GM23338 (cell line): ENCODE measurements around the gene ANKRD40CL. TPM values are rescaled to one million over a fixed set of nuclear protein-coding genes. Genes with fewer than 3 reads are reported as not detected.

Experiments used
- ATAC-seq: fragments of 200-7000 bp; cut with Tn5 transposase; 3 replicates; pipeline ENCODE4 v1.9.1; 2020
- DNase-seq: peaks from one replicate; pipeline ENCODE4 v3.0.0-alpha.2; 2015; ENCODE audit warnings: low spot score
- H2AFZ ChIP-seq: fragments of 200-600 bp; sonication (generic); 2 replicates; pipeline ENCODE4 v1.8.0; 2016; ENCODE audit warnings: antibody characterized with exemption, mild to moderate bottlenecking, moderate library complexity
- H3F3A ChIP-seq: fragments of 200-600 bp; sonication (generic); replicated peaks from 2 replicates; pipeline ENCODE4 v1.8.0; 2017; ENCODE audit warnings: antibody characterized with exemption, mixed run types, low read depth
- H3K27ac ChIP-seq: fragments of 200-600 bp; sonication (generic); 2 replicates; pipeline ENCODE4 v1.6.1; 2016; ENCODE audit warnings: low read depth
- H3K27me3 ChIP-seq: fragments of 200-600 bp; sonication (generic); 2 replicates; pipeline ENCODE4 v1.8.0; 2016; ENCODE audit warnings: mild to moderate bottlenecking, mixed run types, moderate library complexity; ENCODE audit not compliant: insufficient read depth
- H3K36me3 ChIP-seq: fragments of 200-600 bp; sonication (generic); 2 replicates; pipeline ENCODE4 v1.8.0; 2016; ENCODE audit warnings: mild to moderate bottlenecking; ENCODE audit not compliant: insufficient read depth
- H3K4me1 ChIP-seq: fragments of 200-600 bp; sonication (generic); 2 replicates; pipeline ENCODE4 v1.8.0; 2016; ENCODE audit warnings: mild to moderate bottlenecking, moderate library complexity; ENCODE audit not compliant: insufficient read depth
- H3K4me2 ChIP-seq: fragments of 200-600 bp; sonication (generic); 2 replicates; pipeline ENCODE4 v1.7.1; 2017; ENCODE audit warnings: mixed run types
- H3K4me3 ChIP-seq: fragments of 200-600 bp; sonication (generic); 2 replicates; pipeline ENCODE4 v1.6.1; 2016; ENCODE audit warnings: mixed run types
- H3K79me2 ChIP-seq: fragments of 200-600 bp; sonication (generic); replicated peaks from 2 replicates; pipeline ENCODE4 v1.8.0; 2017; ENCODE audit warnings: mild to moderate bottlenecking; ENCODE audit not compliant: insufficient read depth
- H3K9me2 ChIP-seq: fragments of 200-600 bp; sonication (generic); 2 replicates; pipeline ENCODE4 v1.8.0; 2017; ENCODE audit not compliant: insufficient read depth
- H4K20me1 ChIP-seq: fragments of 200-600 bp; sonication (generic); replicated peaks from 2 replicates; pipeline ENCODE4 v1.8.0; 2017; ENCODE audit warnings: mild to moderate bottlenecking; ENCODE audit not compliant: insufficient read depth
- H3K27ac Mint-ChIP-seq: 2 replicates; pipeline ENCODE4 v1.8.0; 2020; ENCODE audit warnings: inconsistent platforms, mild to moderate bottlenecking, moderate library complexity, mixed read lengths
- H3K27me3 Mint-ChIP-seq: 3 replicates; pipeline ENCODE4 v1.8.0; 2022; ENCODE audit warnings: low read depth, mild to moderate bottlenecking, moderate library complexity, mixed read lengths, inconsistent platforms; ENCODE audit not compliant: insufficient read depth, poor library complexity
- H3K36me3 Mint-ChIP-seq: 3 replicates; pipeline ENCODE4 v1.8.0; 2021; ENCODE audit warnings: low read depth, mild to moderate bottlenecking, inconsistent platforms, moderate library complexity, mixed read lengths
- H3K4me1 Mint-ChIP-seq: 3 replicates; pipeline ENCODE4 v1.8.0; 2020; ENCODE audit warnings: mild to moderate bottlenecking, inconsistent platforms, mixed read lengths
- H3K4me3 Mint-ChIP-seq: 3 replicates; pipeline ENCODE4 v1.8.0; 2021; ENCODE audit warnings: moderate library complexity, mild to moderate bottlenecking, inconsistent platforms, mixed read lengths
- H3K9me3 Mint-ChIP-seq: 3 replicates; pipeline ENCODE4 v1.8.0; 2020; ENCODE audit warnings: moderate library complexity, mild to moderate bottlenecking, inconsistent platforms, mixed read lengths
- CREB1 ChIP-seq: fragments of 250-450 bp; sonication (Bioruptor Pico); IDR thresholded peaks from 2 replicates; pipeline ENCODE4 v1.5.0; 2020; ENCODE audit warnings: low read depth, mild to moderate bottlenecking, moderate library complexity
- CTCF ChIP-seq, 2 experiments: fragments of 200-600 bp in 1 of 2; sonication (generic) in 1 of 2; conservative IDR thresholded peaks; 2 replicates each; pipeline versions ENCODE4 v1.5.1 to v1.6.1; 2016 to 2017; ENCODE audit warnings: antibody characterized with exemption in 2 of 2, low read depth in 2 of 2, mild to moderate bottlenecking in 2 of 2, moderate library complexity in 1 of 2
- EZH2 ChIP-seq: fragments of 200-600 bp; sonication (generic); IDR thresholded peaks from one replicate; pipeline ENCODE4 v1.8.0; 2017; ENCODE audit warnings: antibody characterized with exemption, mild to moderate bottlenecking, low read depth; ENCODE audit not compliant: unreplicated experiment
- EZH2phosphoT487 ChIP-seq: fragments of 200-600 bp; sonication (generic); IDR thresholded peaks from one replicate; pipeline ENCODE4 v1.8.1; 2018; ENCODE audit warnings: antibody characterized with exemption; ENCODE audit not compliant: unreplicated experiment
- JUNB ChIP-seq: IDR thresholded peaks from one replicate; pipeline ENCODE4 v1.6.1; 2016; ENCODE audit warnings: antibody characterized with exemption; ENCODE audit not compliant: unreplicated experiment
- NANOG ChIP-seq: IDR thresholded peaks from 2 replicates; pipeline ENCODE4 v1.6.1; 2016; ENCODE audit warnings: antibody characterized with exemption, borderline replicate concordance
- POLR2AphosphoS5 ChIP-seq: IDR thresholded peaks from 2 replicates; pipeline ENCODE4 v1.6.1; 2016; ENCODE audit warnings: antibody characterized with exemption, low read depth
- REST ChIP-seq: IDR thresholded peaks from one replicate; pipeline ENCODE4 v1.6.1; 2018; ENCODE audit warnings: antibody characterized with exemption; ENCODE audit not compliant: unreplicated experiment
- STAT1 ChIP-seq: IDR thresholded peaks from one replicate; pipeline ENCODE4 v1.6.1; 2016; ENCODE audit warnings: antibody characterized with exemption; ENCODE audit not compliant: unreplicated experiment
- ZNF114 ChIP-seq: fragments of 250-450 bp; sonication (Bioruptor Pico); IDR thresholded peaks from 2 replicates; pipeline ENCODE4 v1.5.0; 2020; ENCODE audit warnings: mild to moderate bottlenecking, moderate library complexity
- ZNF331 ChIP-seq: fragments of 250-450 bp; sonication (Bioruptor Pico); IDR thresholded peaks from 2 replicates; pipeline ENCODE4 v1.5.0; 2020; ENCODE audit warnings: low read depth, mild to moderate bottlenecking, moderate library complexity
- polyA plus RNA-seq: library from polyadenylated mRNA; unstranded; fragments of >200 nt; fragmentation: Nextera tagmentation; extraction: Ambion mirVana; gene quantifications from 2 replicates; pipeline ENCODE4 v1.2.1, GENCODE V29; 2016
- total RNA-seq: library from RNA; depleted of rRNA; stranded (reverse); fragments of >200 nt; shearing (Covaris generic); gene quantifications from 2 replicates; pipeline ENCODE4 v1.2.3, GENCODE V29; 2014
- TF ChIP-seq, protein P1 (sequence below): IDR thresholded peaks from 2 replicates; pipeline ENCODE4 v1.6.1; 2016; ENCODE audit warnings: antibody characterized with exemption
- TF ChIP-seq, protein P2 (sequence below): fragments of 250-450 bp; sonication (Bioruptor Pico); IDR thresholded peaks from 2 replicates; pipeline ENCODE4 v1.5.0; 2020; ENCODE audit warnings: mild to moderate bottlenecking, moderate library complexity

ANKRD40CL gene
- total and polyA plus RNA-seq, 2 experiments from 2014 or later = not detected

- no peak for TF ChIP-seq JUNB
- TF ChIP-seq ZNF331 = no peak
- TF ChIP-seq CREB1 (CRISPR knock-in tag) = no peak
- no peak for TF ChIP-seq NANOG
- no peak for TF ChIP-seq EZH2
- no peak for TF ChIP-seq POLR2AphosphoS5
- no peak for TF ChIP-seq EZH2phosphoT487
- no peak for TF ChIP-seq ZNF114
- TF ChIP-seq, protein P1, sequence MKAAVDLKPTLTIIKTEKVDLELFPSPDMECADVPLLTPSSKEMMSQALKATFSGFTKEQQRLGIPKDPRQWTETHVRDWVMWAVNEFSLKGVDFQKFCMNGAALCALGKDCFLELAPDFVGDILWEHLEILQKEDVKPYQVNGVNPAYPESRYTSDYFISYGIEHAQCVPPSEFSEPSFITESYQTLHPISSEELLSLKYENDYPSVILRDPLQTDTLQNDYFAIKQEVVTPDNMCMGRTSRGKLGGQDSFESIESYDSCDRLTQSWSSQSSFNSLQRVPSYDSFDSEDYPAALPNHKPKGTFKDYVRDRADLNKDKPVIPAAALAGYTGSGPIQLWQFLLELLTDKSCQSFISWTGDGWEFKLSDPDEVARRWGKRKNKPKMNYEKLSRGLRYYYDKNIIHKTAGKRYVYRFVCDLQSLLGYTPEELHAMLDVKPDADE = no peak
- TF ChIP-seq CTCF (conservative IDR thresholded peaks at IDR 0.05; ENCODE audit: low read depth in 2 of 2) = no peak
- TF ChIP-seq STAT1 = no peak
- no peak for TF ChIP-seq REST
- TF ChIP-seq, protein P2, sequence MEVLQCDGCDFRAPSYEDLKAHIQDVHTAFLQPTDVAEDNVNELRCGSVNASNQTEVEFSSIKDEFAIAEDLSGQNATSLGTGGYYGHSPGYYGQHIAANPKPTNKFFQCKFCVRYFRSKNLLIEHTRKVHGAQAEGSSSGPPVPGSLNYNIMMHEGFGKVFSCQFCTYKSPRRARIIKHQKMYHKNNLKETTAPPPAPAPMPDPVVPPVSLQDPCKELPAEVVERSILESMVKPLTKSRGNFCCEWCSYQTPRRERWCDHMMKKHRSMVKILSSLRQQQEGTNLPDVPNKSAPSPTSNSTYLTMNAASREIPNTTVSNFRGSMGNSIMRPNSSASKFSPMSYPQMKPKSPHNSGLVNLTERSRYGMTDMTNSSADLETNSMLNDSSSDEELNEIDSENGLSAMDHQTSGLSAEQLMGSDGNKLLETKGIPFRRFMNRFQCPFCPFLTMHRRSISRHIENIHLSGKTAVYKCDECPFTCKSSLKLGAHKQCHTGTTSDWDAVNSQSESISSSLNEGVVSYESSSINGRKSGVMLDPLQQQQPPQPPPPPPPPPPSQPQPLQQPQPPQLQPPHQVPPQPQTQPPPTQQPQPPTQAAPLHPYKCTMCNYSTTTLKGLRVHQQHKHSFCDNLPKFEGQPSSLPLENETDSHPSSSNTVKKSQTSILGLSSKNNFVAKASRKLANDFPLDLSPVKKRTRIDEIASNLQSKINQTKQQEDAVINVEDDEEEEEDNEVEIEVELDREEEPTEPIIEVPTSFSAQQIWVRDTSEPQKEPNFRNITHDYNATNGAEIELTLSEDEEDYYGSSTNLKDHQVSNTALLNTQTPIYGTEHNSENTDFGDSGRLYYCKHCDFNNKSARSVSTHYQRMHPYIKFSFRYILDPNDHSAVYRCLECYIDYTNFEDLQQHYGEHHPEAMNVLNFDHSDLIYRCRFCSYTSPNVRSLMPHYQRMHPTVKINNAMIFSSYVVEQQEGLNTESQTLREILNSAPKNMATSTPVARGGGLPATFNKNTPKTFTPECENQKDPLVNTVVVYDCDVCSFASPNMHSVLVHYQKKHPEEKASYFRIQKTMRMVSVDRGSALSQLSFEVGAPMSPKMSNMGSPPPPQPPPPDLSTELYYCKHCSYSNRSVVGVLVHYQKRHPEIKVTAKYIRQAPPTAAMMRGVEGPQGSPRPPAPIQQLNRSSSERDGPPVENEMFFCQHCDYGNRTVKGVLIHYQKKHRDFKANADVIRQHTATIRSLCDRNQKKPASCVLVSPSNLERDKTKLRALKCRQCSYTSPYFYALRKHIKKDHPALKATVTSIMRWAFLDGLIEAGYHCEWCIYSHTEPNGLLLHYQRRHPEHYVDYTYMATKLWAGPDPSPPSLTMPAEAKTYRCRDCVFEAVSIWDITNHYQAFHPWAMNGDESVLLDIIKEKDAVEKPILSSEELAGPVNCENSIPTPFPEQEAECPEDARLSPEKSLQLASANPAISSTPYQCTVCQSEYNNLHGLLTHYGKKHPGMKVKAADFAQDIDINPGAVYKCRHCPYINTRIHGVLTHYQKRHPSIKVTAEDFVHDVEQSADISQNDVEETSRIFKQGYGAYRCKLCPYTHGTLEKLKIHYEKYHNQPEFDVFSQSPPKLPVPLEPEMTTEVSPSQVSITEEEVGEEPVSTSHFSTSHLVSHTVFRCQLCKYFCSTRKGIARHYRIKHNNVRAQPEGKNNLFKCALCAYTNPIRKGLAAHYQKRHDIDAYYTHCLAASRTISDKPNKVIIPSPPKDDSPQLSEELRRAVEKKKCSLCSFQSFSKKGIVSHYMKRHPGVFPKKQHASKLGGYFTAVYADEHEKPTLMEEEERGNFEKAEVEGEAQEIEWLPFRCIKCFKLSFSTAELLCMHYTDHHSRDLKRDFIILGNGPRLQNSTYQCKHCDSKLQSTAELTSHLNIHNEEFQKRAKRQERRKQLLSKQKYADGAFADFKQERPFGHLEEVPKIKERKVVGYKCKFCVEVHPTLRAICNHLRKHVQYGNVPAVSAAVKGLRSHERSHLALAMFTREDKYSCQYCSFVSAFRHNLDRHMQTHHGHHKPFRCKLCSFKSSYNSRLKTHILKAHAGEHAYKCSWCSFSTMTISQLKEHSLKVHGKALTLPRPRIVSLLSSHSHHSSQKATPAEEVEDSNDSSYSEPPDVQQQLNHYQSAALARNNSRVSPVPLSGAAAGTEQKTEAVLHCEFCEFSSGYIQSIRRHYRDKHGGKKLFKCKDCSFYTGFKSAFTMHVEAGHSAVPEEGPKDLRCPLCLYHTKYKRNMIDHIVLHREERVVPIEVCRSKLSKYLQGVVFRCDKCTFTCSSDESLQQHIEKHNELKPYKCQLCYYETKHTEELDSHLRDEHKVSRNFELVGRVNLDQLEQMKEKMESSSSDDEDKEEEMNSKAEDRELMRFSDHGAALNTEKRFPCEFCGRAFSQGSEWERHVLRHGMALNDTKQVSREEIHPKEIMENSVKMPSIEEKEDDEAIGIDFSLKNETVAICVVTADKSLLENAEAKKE (CRISPR knock-in tag) = no peak
- H3K4me1 ChIP-seq = peaks cover 4% of the 10 kb centered on the region; the same call in 1 of the 2 replicates
- ATAC-seq = no peak
- no peaks in the 10 kb centered on the region for H3F3A ChIP-seq
- no peak overlapping the region for H3K4me3 Mint-ChIP-seq
- peak overlapping the region; percentile 59; the same call in 1 of the 2 replicates for H2AFZ ChIP-seq
- no peak overlapping the region for H3K4me3 ChIP-seq
- H3K36me3 Mint-ChIP-seq = no peaks in the 10 kb centered on the region
- no peaks in the 10 kb centered on the region for H3K79me2 ChIP-seq
- DNase-seq = no peak
- H3K36me3 ChIP-seq = no peaks in the 10 kb centered on the region
- 0 out of 2 replicates have a peak, but pooled peaks cover 3% of the 10 kb centered on the region for H3K9me2 ChIP-seq
- no peaks in the 10 kb centered on the region for H3K27me3 ChIP-seq
- H3K27ac Mint-ChIP-seq = no peak overlapping the region
- H3K4me2 ChIP-seq = no peak overlapping the region
- peaks cover 3% of the 10 kb centered on the region for H3K27me3 Mint-ChIP-seq
- no peak overlapping the region for H3K27ac ChIP-seq
- H3K4me1 Mint-ChIP-seq = no peaks in the 10 kb centered on the region
- no peaks in the 10 kb centered on the region for H4K20me1 ChIP-seq
- H3K9me3 Mint-ChIP-seq = no peaks in the 10 kb centered on the region
Observed at GRCh38 chr17:50807675-50808074, 40.4 kb upstream of the ANKRD40CL start.
